ENCODE data around the gene CIROP. TPM values are rescaled to one million over a fixed set of nuclear protein-coding genes. Genes with fewer than 3 reads are reported as not detected.

Gene CIROP
- total and polyA plus RNA-seq, 4 donors: not detected

GRCh38 chr14:23149745-23150144, 45.0 kb upstream of the CIROP start:
- DNase-seq: no peak
- no peak overlapping the region for H3K4me3 ChIP-seq
- no peaks in the 10 kb centered on the region for H3K9me3 ChIP-seq (ENCODE audit: control insufficient read depth in 4 of 4, insufficient read depth in 3 of 4, low read length in 3 of 4)
- no peak for TF ChIP-seq CTCF (IDR thresholded peaks at IDR 0.05; ENCODE audit: control extremely low read depth, extremely low read depth)
- no peaks in the 10 kb centered on the region for H3K27me3 ChIP-seq (ENCODE audit: control insufficient read depth in 3 of 3, insufficient read depth in 3 of 3, low read length in 2 of 3)
- peaks cover 0 to 38% (median 13%) of the 10 kb centered on the region in 4 donors for H3K36me3 ChIP-seq (ENCODE audit: control insufficient read depth in 4 of 4, insufficient read depth in 4 of 4, low read length in 4 of 4)
- ATAC-seq (ENCODE audit: insufficient read depth, low FRiP score): no peak
- no peak overlapping the region for H3K9ac ChIP-seq (ENCODE audit: insufficient read depth in 1 of 2, low read length in 2 of 2)
- peaks cover 0 to 22% (median 8%) of the 10 kb centered on the region in 5 donors for H3K4me1 ChIP-seq (ENCODE audit: control insufficient read depth in 5 of 5, insufficient read depth in 5 of 5, low read length in 5 of 5)
- no peak overlapping the region for H3K27ac ChIP-seq (ENCODE audit: low read depth in 1 of 2, low read length in 1 of 2)

GRCh38 chr14:23148591-23149249, 43.9 kb upstream of the CIROP start:
- no peak for TF ChIP-seq CTCF (IDR thresholded peaks at IDR 0.05; ENCODE audit: control extremely low read depth, extremely low read depth)
- H3K4me1 ChIP-seq (ENCODE audit: control insufficient read depth in 5 of 5, insufficient read depth in 5 of 5, low read length in 5 of 5): peaks cover 0 to 12% (median 3%) of the 10 kb centered on the region in 5 donors
- no peaks in the 10 kb centered on the region for H3K9me3 ChIP-seq (ENCODE audit: control insufficient read depth in 4 of 4, insufficient read depth in 3 of 4, low read length in 3 of 4)
- 94 to 98% methylated on average over 5 of the region's 5 CpGs for WGBS, 2 donors
- H3K27me3 ChIP-seq (ENCODE audit: control insufficient read depth in 3 of 3, insufficient read depth in 3 of 3, low read length in 2 of 3): no peaks in the 10 kb centered on the region
- DNase-seq: no peak
- peak overlapping the region in 1 of 2 donors; percentile 21 for H3K27ac ChIP-seq (ENCODE audit: low read depth in 1 of 2, low read length in 1 of 2)
- no peak overlapping the region for H3K9ac ChIP-seq (ENCODE audit: insufficient read depth in 1 of 2, low read length in 2 of 2)
- ATAC-seq (ENCODE audit: insufficient read depth, low FRiP score): no peak
- H3K36me3 ChIP-seq (ENCODE audit: control insufficient read depth in 4 of 4, insufficient read depth in 4 of 4, low read length in 4 of 4): peaks cover 0 to 38% (median 14%) of the 10 kb centered on the region in 4 donors
- no peak overlapping the region for H3K4me3 ChIP-seq

- Histone ChIP-seq H3K36me3 (ENCODE audit: control insufficient read depth in 4 of 4, insufficient read depth in 4 of 4, low read length in 4 of 4) (peaks cover 0 to 47% (median 18%) of the 10 kb centered on the region in 4 donors), H3K27ac (ENCODE audit: low read depth in 1 of 2, low read length in 1 of 2) (peak overlapping the region in 1 of 2 donors; percentile 28), H3K4me1 (ENCODE audit: control insufficient read depth in 5 of 5, insufficient read depth in 5 of 5, low read length in 5 of 5) (peaks cover 0 to 6% (median 2%) of the 10 kb centered on the region in 5 donors), H3K9ac (ENCODE audit: insufficient read depth in 1 of 2, low read length in 2 of 2) (no peak overlapping the region), H3K9me3 (ENCODE audit: control insufficient read depth in 4 of 4, insufficient read depth in 3 of 4, low read length in 3 of 4) (no peaks in the 10 kb centered on the region), H3K27me3 (ENCODE audit: control insufficient read depth in 3 of 3, insufficient read depth in 3 of 3, low read length in 2 of 3) (no peaks in the 10 kb centered on the region), H3K4me3 (no peak overlapping the region)
- no peak for TF ChIP-seq CTCF (IDR thresholded peaks at IDR 0.05; ENCODE audit: control extremely low read depth, extremely low read depth)
- WGBS, 2 donors: 75 to 80% methylated on average over 1 of the region's 1 CpG
- DNase-seq: no peak
- ATAC-seq (ENCODE audit: insufficient read depth, low FRiP score): no peak
Observed at GRCh38 chr14:23147676-23148075, 42.9 kb upstream of the CIROP start.
